ENCODE results near the gene UQCRFS1.

UQCRFS1 gene

DNA sequence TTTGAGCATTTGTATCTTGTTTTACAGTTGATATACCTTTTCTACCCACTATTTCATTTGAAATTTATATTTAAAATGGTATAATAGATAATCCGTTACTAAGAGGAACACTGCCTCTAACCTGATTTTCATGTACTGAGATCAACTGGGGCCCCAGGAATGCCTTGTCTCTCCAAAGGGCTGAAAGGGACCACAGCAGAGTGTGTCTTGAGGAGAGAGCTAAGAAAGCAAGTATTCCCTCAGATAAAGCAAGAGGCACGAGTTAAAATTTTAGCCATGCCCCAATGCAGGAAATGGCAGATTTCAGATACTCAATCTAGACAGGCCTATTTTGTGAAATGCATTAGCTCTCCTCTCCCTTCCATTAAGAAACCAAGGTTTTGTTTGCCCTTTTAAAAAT lies 10.7 kb downstream of the UQCRFS1 start:
- no peak overlapping the region for H3K4me3 ChIP-seq (ENCODE audit: low read depth, low read length)
- TF ChIP-seq, protein P1, sequence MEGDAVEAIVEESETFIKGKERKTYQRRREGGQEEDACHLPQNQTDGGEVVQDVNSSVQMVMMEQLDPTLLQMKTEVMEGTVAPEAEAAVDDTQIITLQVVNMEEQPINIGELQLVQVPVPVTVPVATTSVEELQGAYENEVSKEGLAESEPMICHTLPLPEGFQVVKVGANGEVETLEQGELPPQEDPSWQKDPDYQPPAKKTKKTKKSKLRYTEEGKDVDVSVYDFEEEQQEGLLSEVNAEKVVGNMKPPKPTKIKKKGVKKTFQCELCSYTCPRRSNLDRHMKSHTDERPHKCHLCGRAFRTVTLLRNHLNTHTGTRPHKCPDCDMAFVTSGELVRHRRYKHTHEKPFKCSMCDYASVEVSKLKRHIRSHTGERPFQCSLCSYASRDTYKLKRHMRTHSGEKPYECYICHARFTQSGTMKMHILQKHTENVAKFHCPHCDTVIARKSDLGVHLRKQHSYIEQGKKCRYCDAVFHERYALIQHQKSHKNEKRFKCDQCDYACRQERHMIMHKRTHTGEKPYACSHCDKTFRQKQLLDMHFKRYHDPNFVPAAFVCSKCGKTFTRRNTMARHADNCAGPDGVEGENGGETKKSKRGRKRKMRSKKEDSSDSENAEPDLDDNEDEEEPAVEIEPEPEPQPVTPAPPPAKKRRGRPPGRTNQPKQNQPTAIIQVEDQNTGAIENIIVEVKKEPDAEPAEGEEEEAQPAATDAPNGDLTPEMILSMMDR (IDR thresholded peaks at IDR 0.05; ENCODE audit: borderline replicate concordance, insufficient read depth, low read depth, low read length) = no peak

DNA sequence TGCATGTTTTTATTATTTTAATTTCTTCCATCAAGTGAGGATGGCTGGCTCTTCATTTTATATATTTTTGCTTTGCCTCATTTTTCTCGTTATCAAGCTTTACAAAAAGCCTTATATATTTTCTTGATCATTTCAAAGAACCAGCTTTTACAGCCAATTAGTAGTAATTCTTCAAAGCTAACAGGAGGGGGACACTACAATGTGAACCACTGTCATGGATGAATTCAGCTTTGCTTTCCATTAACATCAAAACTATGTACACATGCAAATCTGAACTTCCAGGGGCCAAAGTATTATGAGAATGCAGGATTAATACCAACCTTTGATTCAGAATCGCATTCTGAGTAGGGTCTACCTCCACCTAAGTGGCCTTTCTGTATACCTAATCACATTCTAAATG lies 11.1 kb downstream of the UQCRFS1 start:
- TF ChIP-seq, protein P1 (IDR thresholded peaks at IDR 0.05; ENCODE audit: borderline replicate concordance, insufficient read depth, low read depth, low read length) = no peak
- H3K4me3 ChIP-seq (ENCODE audit: low read depth, low read length) = no peak overlapping the region

DNA sequence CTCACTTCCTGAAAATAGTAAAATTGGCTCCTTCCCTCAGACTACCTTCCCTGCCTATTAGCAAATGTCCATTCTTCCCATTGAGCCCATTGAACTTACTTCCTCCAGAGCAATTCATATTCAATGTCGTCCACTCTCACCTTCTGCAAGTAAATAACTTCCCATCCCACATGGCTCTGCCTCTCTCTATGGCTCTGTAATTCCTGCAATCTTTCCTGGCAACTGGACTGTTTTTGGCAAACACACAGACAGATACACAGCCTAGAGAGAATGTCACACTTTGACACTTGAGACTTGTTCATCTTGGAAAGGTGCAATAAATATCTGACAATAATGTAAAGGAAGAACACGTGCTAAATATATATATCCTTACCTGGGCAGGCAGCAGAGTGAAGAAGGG lies 18.3 kb downstream of the UQCRFS1 start:
- no peak overlapping the region for H3K4me3 ChIP-seq (ENCODE audit: low read depth, low read length)
- TF ChIP-seq, protein P1 (IDR thresholded peaks at IDR 0.05; ENCODE audit: borderline replicate concordance, insufficient read depth, low read depth, low read length) = no peak

DNA sequence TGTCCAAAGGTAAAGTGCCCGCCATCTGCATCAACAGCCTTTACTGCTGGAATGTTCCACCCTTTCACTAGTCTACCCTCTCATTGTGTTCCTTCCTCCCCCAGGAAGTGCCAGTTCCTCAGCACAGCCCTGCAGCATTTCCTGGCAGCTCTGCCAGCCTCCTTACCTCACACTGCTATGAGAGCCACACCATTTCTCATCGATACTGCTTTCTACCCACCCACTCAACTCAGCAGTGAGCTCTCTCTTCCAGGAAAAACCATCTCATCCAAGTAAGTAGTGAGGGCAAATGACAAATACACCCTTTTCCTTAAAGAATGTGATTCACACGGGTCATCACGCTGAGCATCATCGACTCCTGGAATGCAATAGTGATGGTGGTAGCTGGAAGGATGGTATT lies 19.8 kb downstream of the UQCRFS1 start:
- H3K4me3 ChIP-seq (ENCODE audit: low read depth, low read length) = no peak overlapping the region
- TF ChIP-seq, protein P1 (IDR thresholded peaks at IDR 0.05; ENCODE audit: borderline replicate concordance, insufficient read depth, low read depth, low read length) = no peak

DNA sequence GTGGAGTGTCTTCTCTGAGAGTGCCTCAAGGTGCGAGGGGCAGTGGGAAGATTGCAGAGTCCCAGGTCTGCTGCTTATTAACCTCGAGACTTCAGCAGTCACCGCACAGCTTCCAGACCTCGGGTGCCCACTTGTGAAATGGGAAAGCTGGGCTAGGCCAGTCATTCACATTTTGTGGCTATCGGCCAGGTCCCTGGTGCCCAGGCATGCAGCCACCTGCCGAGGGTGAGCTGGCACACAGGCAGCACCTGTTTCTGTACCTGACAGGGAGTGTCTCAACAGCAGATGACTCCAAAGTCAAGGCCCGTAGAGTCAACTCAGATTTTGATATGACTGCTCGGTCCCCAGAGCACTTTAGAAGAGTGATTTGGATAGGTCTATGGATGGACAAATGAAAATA lies 21.9 kb downstream of the UQCRFS1 start:
- TF ChIP-seq, protein P1 (IDR thresholded peaks at IDR 0.05; ENCODE audit: borderline replicate concordance, insufficient read depth, low read depth, low read length) = no peak
- no peak overlapping the region for H3K4me3 ChIP-seq (ENCODE audit: low read depth, low read length)

DNA sequence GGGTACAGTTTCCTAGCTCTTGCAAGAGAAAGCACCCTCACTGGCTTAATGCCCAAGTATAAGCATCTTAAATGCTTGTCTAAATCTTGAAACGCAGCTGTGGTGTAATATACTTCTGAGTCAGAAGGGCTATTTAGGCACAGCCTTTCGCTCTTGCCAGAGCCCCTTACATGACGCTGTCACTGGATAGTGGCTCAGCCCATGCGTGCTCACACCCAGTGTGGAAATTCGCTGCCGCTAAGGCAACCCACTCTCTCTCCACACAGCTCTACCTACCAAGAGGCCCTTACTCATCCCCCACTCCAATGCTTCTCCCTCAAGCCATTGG lies 24.0 kb downstream of the UQCRFS1 start:
- H3K4me3 ChIP-seq (ENCODE audit: low read depth, low read length) = no peak overlapping the region
- TF ChIP-seq, protein P1 (IDR thresholded peaks at IDR 0.05; ENCODE audit: borderline replicate concordance, insufficient read depth, low read depth, low read length) = no peak

DNA sequence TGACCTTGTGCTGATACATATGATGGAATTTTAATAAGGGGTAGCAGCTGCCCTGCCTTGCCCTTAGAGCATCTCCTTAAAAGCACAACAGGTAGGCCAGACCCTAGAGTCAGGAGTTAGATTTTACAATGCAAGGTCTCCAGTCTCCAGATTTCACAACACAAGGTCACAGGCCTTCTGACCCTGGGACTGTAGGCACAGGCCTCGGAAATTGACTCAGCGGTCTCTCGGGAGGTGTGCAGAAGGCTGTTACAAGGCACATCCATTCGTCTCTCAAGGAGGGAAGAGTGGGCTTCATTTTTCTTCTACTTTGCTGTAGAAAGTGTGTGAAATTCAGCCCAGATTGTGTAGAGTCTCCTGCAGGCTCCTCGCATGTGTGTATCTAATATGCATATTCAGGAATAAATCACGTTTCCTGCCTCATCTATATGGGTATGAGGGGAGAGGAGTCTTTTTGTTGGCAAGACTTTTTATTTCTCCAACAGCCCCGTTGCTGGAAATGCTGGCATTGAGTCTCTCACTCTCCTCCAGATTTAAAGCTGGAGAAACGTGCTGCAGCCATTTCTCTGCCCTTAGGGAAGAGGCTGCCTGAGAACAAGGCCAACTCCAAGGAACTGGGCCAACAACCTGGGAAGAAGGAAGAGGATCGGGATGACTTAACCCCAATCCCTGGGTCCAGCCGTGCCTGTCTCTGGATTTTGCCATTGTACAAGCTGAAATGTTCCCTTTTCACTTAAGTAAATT lies 24.5 kb downstream of the UQCRFS1 start:
- no peak overlapping the region for H3K4me3 ChIP-seq (ENCODE audit: low read depth, low read length)
- TF ChIP-seq, protein P1 (IDR thresholded peaks at IDR 0.05; ENCODE audit: borderline replicate concordance, insufficient read depth, low read depth, low read length) = no peak
